ENCODE measurements around the gene EML2. TPM values are rescaled to one million over a fixed set of nuclear protein-coding genes. Genes with fewer than 3 reads are reported as not detected.
"Not testable (repeated sequence)": the region's sequence is repeated elsewhere in the genome, so short reads cannot be mapped to it uniquely, and the experiment has no call there.

Gene EML2
- total and polyA plus RNA-seq, 10 of the 15 experiments (the other 5 are each of a cell fraction or from before 2014, with no cell fraction given) = 1.6 to 64.0 (median 27.5) TPM

DNA sequence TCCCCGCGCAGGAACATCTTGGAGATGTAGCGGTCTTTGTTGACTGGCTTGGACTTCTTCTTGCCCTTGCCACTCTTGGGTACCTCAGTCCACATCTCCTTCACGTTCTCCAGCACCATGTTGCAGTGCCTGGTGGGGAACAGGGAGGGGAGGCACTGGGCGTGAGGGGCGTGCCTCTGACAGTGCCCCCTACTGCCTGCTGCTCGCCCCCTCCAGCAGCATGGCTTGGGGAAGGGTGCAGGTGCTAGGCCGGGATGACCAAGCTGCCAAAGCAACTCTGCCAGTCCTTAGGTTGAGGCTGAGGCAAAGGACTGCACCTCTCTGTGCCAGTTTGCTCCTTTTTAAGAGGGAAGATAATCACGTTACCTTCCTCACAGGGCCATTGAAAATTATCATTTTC lies 48.4 kb upstream of the EML2 start:
- Histone ChIP-seq H3K27me3 (replicated peaks in 1 of 2; ENCODE audit: control insufficient read depth in 2 of 2, insufficient read depth in 2 of 2, low read length in 1 of 2) (no peaks in the 10 kb centered on the region), H2AFZ (ENCODE audit: control insufficient read depth, low read depth, low read length) (no peak overlapping the region), H3K4me3 (no peak overlapping the region), H3K4me2 (ENCODE audit: control insufficient read depth, insufficient read depth) (no peak overlapping the region), H3K36me3 (ENCODE audit: control insufficient read depth in 2 of 2, insufficient read depth in 2 of 2, low read length in 1 of 2) (peaks cover 10 to 19% of the 10 kb centered on the region in 2 experiments), H3K9me3 (replicated peaks; ENCODE audit: control insufficient read depth, insufficient read depth, low read length) (no peaks in the 10 kb centered on the region), H3K27ac (ENCODE audit: control insufficient read depth, insufficient read depth) (no peak overlapping the region), H4K20me1 (ENCODE audit: control insufficient read depth, insufficient read depth) (no peaks in the 10 kb centered on the region; the same call in 1 of the 2 replicates), H3K79me2 (ENCODE audit: control insufficient read depth, insufficient read depth, low read length) (peaks cover 17% of the 10 kb centered on the region), H3K9ac (ENCODE audit: control insufficient read depth, insufficient read depth, low read length) (no peak overlapping the region), H3K4me1 (ENCODE audit: control insufficient read depth, insufficient read depth, low read length) (peaks cover 3% of the 10 kb centered on the region)
- intact Hi-C loops (cut with micrococcal nuclease; ENCODE audit: unreplicated experiment) (no loop called here), in situ Hi-C loops (cut with MboI) (no loop called here)
- no TSS peak for BruUV-seq (replicated peaks)
- ChIA-PET RAD21 (ENCODE audit: unreplicated experiment) (no interaction called here), POLR2A (interaction anchor here (0.6 to 0.7 kb wide), 2 partner anchors 14 to 18 kb away, joined by 3 read pairs; no protein-coding TSS in a partner anchor), CTCF (interaction anchor here (0.6 to 3.8 kb wide), 4 partner anchors 8 to 184 kb away, joined by 3 to 22 read pairs (median 4); no protein-coding TSS in a partner anchor), SMC1A (ENCODE audit: uncharacterized antibody, unreplicated experiment) (interaction anchor here (2.1 to 2.4 kb wide), 2 partner anchors 11 to 30 kb away, joined by 5 to 9 read pairs; no protein-coding TSS in a partner anchor)
- no peak for DNase-seq (ENCODE audit: low read depth, low spot score)
- WGBS (ENCODE audit: insufficient coverage, insufficient replicate concordance, low lambda C conversion rate, missing lambda C conversion rate) = 87% methylated on average over 9 of the region's 9 CpGs
- TF ChIP-seq POLR2A (IDR thresholded peaks at IDR 0.05; ENCODE audit: low read depth, low read length) (peak; percentile 59), ELK1 (IDR thresholded peaks at IDR 0.05; ENCODE audit: low read depth, low read length) (no peak)
- FAIRE-seq = no peak
- no peak for ATAC-seq

- H3K4me3 ChIP-seq; DNase-seq (ENCODE audit: low read depth, low spot score); H3K79me2 ChIP-seq (ENCODE audit: control insufficient read depth, insufficient read depth, low read length); in situ Hi-C loops (cut with MboI); ATAC-seq; H3K9ac ChIP-seq (ENCODE audit: control insufficient read depth, insufficient read depth, low read length); FAIRE-seq; H4K20me1 ChIP-seq (ENCODE audit: control insufficient read depth, insufficient read depth); H3K27ac ChIP-seq (ENCODE audit: control insufficient read depth, insufficient read depth); H3K9me3 ChIP-seq (replicated peaks; ENCODE audit: control insufficient read depth, insufficient read depth, low read length); CTCF ChIA-PET; BruUV-seq (replicated peaks); H2AFZ ChIP-seq (ENCODE audit: control insufficient read depth, low read depth, low read length); H3K4me1 ChIP-seq (ENCODE audit: control insufficient read depth, insufficient read depth, low read length); H3K27me3 ChIP-seq (replicated peaks in 1 of 2; ENCODE audit: control insufficient read depth in 2 of 2, insufficient read depth in 2 of 2, low read length in 1 of 2); intact Hi-C loops (cut with micrococcal nuclease; ENCODE audit: unreplicated experiment); H3K4me2 ChIP-seq (ENCODE audit: control insufficient read depth, insufficient read depth); RAD21 ChIA-PET (ENCODE audit: unreplicated experiment): not testable (repeated sequence)
- SMC1A ChIA-PET (ENCODE audit: uncharacterized antibody, unreplicated experiment) = interaction anchor here (0.9 to 1.9 kb wide), 2 partner anchors 14 to 114 kb away, joined by 3 to 6 read pairs; no protein-coding TSS in a partner anchor
- H3K36me3 ChIP-seq (ENCODE audit: control insufficient read depth in 2 of 2, insufficient read depth in 2 of 2, low read length in 1 of 2) = peaks cover 10 to 19% of the 10 kb centered on the region in 2 experiments
- POLR2A ChIA-PET = interaction anchor here (0.5 to 1.7 kb wide), 3 partner anchors 14 to 318 kb away, joined by 3 to 7 read pairs (median 4); no protein-coding TSS in a partner anchor
- WGBS (ENCODE audit: insufficient coverage, insufficient replicate concordance, low lambda C conversion rate, missing lambda C conversion rate) = 90% methylated on average over 9 of the region's 11 CpGs
Measured at GRCh38 chr19:45685045-45685444, 45.8 kb upstream of the EML2 start.

Data from GM12878 (cell line).